Peyer's patch (tissue), 4 donors: ENCODE measurements around the gene MYL7.

ENCODE experiments used
- CTCF ChIP-seq, 6 experiments: fragments of 450-650 bp in 4 of 6; fragments of 200-600 bp in 2 of 6; sonication (generic) in 1 of 6; IDR thresholded peaks; one replicate each; pipeline ENCODE4 v1.5.1; 2017 to 2019; ENCODE audit warnings: antibody characterized with exemption in 6 of 6, mild to moderate bottlenecking in 3 of 6, moderate library complexity in 1 of 6
- POLR2A ChIP-seq, 2 donors: fragments of 450-650 bp; IDR thresholded peaks; one replicate each; pipeline ENCODE4 v1.5.1; 2017; ENCODE audit warnings: antibody characterized with exemption in 2 of 2, mild to moderate bottlenecking in 2 of 2, moderate library complexity in 2 of 2

DNA sequence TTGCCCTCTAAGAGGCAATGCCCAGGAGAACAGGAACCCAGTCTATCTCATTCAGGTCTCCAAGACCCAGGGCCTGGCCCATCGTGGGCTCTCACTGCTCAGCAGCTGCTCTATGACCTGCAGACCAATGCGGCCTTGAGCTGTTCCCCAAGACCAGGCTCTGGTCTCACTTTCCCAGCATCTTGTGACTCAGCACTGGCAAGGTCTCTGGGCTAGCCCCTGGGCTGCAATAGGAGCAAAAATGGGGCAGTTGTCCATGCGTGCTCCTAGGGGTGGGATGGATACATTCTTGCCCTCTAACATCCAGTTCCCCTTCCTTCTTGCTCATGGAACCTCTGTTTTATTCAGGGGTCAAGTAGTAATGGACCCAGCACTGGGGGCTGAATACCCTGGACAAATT, 34.6 kb upstream of the MYL7 start:
- TF ChIP-seq CTCF (IDR thresholded peaks at IDR 0.05) (no peak), POLR2A (IDR thresholded peaks at IDR 0.05) (no peak)
